HG03460 (cell line): ENCODE results near the gene MRPL57.
A peak's percentile ranks its signal among the peaks of the same experiment; 100 is the strongest.
"Not testable (repeated sequence)": the region's sequence is repeated elsewhere in the genome, so short reads cannot be mapped to it uniquely, and the experiment has no call there.

Experiments used
- ATAC-seq: cut with Tn5 transposase; IDR thresholded peaks from one replicate; pipeline ENCODE4 v1.9.1; 2021; ENCODE audit not compliant: unreplicated experiment

MRPL57 gene

DNA sequence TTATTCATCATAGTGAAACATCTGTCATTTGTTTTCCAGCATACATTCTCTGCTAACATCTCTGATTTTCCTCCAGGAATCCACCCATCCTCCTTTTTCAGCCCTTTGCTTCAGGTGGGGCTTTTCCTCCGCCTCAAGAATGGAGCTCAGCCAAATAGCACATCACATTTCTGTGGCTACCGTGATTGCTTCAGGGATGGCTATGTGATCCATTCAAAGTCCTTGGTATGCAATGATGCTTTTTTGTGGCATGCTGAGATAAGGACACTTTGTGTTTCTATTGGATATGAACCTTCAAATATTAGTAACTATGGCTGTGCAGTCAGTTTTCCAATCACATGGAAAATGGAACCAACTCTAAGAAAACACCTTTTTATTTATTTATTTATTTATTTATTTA lies 18.3 kb downstream of the MRPL57 start:
- ATAC-seq, result not testable (repeated sequence)

DNA sequence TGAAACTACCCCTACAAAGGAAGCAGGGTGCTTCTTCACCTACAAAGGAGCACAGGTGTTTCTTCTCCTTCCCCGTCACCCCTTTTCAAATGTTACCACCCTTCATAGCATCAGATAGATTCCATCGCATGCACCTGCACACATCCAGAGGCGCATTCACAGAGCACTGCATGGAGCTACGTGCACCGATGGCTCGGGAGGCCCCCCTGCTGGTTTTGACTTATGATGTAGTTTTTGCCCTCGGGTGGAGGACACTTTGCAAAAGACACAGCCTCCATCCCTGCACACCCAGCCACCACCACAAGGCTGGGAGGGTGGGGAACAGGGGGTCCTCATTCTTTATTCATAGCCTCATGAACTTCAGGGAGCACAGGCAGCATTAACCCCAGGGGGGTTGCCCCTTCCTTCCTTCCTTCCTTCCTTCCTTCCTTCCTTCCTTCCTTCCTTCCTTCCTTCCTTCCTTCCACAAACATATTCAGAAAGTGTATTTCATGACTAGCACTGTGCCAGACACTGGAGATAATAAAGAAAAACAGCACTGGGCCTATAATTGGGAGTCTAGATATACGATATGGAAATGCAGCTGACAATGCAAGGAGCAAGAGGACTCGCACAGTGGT lies 21.3 kb downstream of the MRPL57 start:
- not testable (repeated sequence) for ATAC-seq

- ATAC-seq, result not testable (repeated sequence)
These were observed 21.9 kb downstream of the MRPL57 start for GRCh38 chr13:21198391-21198790.

- ATAC-seq, result not testable (repeated sequence)
These were observed 25.2 kb downstream of the MRPL57 start for GRCh38 chr13:21201456-21202190.

DNA sequence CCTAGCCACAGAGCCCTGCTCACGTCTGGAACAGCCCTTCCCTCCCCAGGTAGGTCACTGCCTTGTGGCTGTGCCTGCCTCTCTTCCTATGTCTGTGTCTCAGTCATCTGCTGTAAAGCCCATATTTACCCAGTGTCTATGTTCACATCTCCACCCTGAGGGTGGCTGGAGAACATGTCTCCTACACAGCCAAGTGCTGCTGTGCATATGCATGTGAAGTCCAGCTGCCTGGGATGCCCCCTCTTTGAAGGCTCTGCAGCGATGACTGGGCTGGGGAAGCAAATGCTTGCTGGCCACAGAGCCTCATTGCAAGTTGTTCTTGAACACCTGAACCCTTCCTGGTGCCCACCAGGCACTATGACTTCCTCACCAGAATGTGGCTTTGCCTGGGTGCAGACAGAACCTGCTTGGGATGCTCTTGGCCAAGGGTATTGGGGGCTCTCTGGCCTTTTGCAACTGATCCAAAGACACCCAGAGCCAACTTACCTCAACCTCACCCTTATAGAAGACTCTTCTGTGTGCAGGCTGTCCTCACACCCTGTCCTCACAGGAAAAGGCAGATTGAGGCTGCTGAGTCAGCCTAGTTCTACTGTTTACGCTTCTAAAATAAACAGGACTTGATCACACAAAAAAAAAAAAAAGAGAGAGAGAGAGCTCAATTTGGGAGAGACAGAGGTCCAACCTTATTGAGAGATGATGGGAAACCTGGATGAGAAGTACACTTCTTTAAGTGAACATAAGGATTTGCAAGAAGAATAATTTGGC lies 26.5 kb downstream of the MRPL57 start:
- no peak for ATAC-seq

DNA sequence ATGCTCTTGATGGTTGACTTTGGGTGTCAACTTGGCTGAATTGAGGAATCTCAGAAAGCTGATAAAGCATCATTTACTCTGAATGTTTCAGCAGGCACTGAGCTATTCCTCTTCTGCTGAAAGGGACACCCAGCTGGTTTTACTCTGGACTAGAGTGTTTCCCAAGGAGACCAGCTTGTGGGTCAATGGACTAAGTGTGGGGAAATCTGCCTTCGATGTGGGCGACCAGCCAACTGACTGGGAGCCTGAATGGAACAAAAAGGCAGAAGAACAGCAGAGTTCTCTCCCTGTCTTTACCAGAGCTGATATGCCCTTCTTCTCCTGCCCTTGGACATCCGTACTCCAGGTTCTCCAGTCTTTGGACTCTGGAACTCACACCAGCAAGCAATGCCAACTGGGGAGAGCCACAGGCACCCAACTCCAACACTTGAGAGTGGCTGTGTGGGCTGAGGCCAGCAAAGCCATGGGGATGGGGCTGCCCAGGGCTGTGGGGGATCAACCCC lies 32.2 kb downstream of the MRPL57 start:
- no peak for ATAC-seq

DNA sequence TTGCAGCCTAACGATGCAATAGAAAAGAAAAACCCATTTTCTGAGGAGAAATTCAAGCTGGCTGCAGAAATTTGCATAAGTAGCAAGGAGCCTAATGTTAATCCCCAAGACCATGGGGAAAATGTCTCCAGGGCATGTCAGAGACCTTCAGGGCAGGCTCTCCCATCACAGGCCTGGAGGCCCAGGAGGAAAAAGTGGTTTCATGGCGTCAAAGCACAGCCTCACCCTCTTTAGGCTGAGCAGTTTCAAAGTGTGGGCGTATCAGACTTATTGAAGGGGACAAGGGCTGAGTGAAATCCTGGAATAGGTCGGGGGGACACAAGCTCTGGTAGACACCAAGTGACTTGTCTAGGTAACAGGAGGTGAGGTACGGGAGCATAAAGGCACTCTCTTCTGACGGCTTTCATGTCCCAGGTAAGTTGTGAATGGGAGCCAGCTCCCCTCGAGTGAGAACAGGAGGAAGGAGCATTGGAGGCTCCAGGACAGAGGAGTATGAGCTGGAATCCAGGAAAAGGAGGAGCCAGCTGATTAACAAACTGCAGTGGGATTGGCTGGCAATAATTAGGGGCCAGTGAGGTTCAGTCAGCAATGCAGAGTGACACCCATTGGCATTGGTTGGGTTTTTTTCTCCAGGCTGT lies 35.8 kb downstream of the MRPL57 start:
- no peak for ATAC-seq

DNA sequence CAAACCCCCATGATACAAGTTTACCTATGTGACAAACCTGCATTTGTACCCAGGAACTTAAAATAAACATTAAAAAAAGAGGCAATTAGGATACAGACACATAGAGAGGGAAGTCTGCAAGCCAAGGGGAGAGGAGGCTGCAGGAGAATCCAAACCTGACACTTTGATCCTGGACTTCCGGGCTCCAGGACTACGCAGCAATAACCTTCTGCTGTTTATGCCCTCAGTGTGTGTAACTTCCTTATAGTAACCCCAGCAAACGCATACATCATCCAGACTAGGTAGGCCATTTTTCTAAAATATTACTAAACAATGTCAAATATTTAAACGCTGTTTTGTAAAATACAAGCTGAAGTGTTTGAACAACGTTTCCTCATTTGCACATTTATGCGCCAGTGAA lies 39.0 kb downstream of the MRPL57 start:
- ATAC-seq, result not testable (repeated sequence)

DNA sequence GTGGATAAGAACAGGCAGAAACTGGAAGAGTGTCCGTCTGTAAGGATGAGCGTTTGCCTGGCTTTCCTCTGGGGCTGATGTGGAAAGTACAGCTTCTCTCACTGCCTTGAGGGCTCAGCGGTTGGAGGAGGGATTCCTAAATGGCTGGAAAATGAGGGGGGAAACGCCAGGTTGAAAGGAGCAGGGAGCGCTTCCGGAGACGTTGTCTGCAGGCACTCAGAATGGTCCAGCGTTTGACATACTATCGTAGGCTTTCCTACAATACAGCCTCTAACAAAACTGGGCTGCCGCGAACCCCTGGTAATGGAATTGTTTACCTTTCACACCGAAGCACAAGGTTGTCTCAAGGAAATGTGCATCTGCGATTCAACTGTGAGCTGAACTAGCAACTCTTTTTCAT lies 39.9 kb downstream of the MRPL57 start:
- no peak for ATAC-seq

DNA sequence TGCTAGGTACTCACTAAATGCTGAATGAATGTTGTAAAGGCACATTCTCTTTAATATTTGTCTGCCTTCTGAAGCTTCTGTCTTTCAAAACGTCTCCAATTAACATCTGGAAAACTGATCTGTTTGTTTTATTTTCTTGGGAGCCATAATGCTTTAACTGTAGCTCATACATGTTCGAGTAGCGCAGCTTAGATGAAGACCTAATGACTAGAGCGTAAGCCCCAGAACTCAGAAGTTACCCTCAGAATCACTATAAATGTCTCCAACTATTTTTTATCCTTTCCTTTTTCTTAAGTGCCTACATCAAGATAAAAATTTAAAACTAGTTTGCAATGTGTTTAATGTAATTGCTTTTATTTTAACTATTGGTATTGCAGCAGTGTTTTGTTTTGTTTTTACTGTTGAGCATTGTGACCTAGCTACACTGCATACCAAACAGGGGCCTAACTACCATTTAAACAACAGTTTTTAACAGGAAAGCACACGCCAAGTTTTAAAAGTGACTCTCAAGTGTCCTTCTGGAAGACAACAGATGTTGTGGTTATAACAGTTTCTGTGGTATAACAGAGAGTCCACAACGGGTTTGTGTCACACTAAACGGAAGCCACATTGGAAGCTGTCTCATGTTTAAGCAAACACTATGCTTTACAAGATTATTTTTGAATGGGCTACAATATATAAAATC lies 42.0 kb downstream of the MRPL57 start:
- ATAC-seq, result peak; percentile 97

DNA sequence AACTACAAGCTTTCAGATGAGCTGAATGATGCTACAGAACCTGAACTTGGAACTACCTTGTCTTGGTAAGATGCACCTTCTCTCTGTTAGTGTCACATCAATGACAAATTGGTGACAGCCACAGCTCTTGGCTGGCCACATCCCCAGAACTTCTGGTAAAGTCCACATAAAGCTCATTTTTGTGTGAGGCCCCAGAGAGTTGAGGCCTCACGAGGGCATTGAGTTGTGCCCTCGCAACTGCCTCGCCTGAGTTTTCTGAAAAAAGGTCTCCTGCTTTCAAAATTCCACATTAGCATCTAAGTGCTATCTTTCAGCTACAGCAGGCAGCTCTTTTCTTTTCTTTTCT lies 42.6 kb downstream of the MRPL57 start:
- no peak for ATAC-seq

GRCh38 chr13:21219716-21220115 lies 43.3 kb downstream of the MRPL57 start:
- not testable (repeated sequence) for ATAC-seq

GRCh38 chr13:21221268-21221667 lies 44.8 kb downstream of the MRPL57 start:
- ATAC-seq, result no peak

GRCh38 chr13:21225082-21225481 lies 48.6 kb downstream of the MRPL57 start:
- no peak for ATAC-seq

DNA sequence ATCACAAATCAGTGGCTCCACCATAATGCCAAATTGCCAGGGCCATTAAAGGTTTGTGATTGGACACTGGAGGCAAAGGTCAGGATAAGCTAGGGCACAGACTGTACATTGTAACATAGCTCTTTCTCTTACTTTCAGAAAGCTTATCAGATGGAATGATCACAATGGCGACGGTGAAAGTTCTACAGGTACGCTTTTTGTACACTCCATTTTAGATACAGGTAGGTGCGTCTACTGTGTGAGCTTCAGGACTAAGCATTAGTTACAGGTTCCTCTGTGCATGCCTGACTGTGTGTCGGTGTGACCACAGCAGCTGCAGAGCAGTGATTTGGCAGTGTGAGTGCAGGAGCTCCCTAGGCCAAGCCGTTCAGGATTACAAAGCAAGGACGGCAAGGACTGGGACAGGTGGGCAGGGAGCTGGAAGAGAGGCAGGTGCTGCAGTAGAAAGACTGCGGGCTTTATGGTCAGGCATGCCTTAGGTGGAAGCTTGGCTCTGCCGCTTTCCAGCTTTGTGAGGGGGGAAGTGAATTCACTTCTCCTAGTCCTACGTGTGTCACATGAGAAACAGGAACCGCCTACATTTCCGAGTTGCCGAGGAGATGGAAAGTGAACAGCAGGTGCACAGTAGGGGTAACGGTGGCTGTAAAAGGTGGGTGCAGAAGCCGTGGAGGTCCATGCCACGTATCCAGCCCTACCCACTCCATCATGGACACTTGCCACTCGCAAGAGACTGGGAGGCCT lies 49.6 kb downstream of the MRPL57 start:
- ATAC-seq, result no peak

DNA sequence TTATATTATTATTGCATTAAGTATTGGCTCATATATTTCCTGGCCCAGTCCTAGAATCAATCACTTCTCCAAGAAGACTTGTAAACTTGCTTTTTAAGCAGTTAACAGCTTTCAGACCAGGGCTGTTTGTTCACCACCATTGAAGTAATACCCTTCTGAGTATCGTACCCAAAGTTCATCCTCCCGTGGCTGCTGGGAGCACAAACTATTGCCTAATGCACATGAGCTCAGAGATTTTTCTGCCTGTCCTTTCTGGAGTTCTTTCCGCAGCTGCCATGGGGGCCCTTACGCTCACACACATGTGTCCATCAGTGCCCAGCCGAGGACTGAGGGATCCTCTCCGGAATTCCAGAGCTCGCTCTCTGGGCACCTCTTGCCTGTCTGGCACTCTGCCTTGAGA lies 51.5 kb downstream of the MRPL57 start:
- no peak for ATAC-seq
